Fibroblast of lung (primary cell): ENCODE data around the gene SCFD2.

Experiments
- EZH2 ChIP-seq: IDR thresholded peaks from 2 replicates; pipeline ENCODE4 v1.5.1; 2012; ENCODE audit warnings: low read length, control low read depth, mild to moderate bottlenecking; ENCODE audit errors: missing control alignments
- TF ChIP-seq, protein P1 (sequence below), 2 donors: IDR thresholded peaks in 1 of 2; conservative IDR thresholded peaks in 1 of 2; 1 replicate in 1 of 2; 2 replicates in 1 of 2; pipeline ENCODE4 v1.5.1; 2011 to 2012; ENCODE audit warnings: low read length in 2 of 2, control low read depth in 1 of 2, inconsistent platforms in 1 of 2, low read depth in 1 of 2, mild to moderate bottlenecking in 1 of 2

DNA sequence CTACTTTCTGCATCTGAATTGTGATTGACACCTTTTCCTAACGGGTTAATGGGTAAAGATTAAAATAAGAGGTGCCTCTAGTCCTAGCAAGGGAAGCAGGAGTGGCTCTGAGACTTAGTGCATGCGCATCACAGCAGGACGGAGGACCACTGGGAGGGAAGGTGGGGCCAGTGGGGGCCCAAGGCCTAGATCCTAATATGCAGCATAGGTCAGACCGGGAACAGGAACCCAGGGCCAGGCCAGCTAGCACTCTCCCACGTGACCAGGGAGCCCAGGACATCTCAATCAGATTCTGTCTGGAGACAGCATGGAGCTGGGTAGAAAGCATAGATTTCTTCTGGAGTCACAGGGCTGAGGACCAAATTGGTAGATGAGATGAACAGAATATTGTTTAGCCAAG is 448.0 kb downstream of the SCFD2 start:
- TF ChIP-seq EZH2: no peak
- TF ChIP-seq, protein P1, sequence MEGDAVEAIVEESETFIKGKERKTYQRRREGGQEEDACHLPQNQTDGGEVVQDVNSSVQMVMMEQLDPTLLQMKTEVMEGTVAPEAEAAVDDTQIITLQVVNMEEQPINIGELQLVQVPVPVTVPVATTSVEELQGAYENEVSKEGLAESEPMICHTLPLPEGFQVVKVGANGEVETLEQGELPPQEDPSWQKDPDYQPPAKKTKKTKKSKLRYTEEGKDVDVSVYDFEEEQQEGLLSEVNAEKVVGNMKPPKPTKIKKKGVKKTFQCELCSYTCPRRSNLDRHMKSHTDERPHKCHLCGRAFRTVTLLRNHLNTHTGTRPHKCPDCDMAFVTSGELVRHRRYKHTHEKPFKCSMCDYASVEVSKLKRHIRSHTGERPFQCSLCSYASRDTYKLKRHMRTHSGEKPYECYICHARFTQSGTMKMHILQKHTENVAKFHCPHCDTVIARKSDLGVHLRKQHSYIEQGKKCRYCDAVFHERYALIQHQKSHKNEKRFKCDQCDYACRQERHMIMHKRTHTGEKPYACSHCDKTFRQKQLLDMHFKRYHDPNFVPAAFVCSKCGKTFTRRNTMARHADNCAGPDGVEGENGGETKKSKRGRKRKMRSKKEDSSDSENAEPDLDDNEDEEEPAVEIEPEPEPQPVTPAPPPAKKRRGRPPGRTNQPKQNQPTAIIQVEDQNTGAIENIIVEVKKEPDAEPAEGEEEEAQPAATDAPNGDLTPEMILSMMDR (conservative IDR thresholded peaks at IDR 0.05 in 1 of 2, IDR thresholded peaks at IDR 0.05 in 1 of 2; ENCODE audit: low read depth in 1 of 2, low read length in 2 of 2): no peak
